ENCODE measurements around the gene PEPD.

GRCh38 chr19:33343859-33344572 is 177.6 kb downstream of the PEPD start:
- no peak for TF ChIP-seq CTCF (IDR thresholded peaks at IDR 0.05)
- TF ChIP-seq POLR2A (IDR thresholded peaks at IDR 0.05), result no peak
